Ishikawa (cell line): ENCODE results near the gene GPATCH4.

Experiments
- CEBPB ChIP-seq: IDR thresholded peaks from 2 replicates; pipeline ENCODE4 v1.6.1; 2012
- CREB1 ChIP-seq: IDR thresholded peaks from 2 replicates; pipeline ENCODE4 v1.6.1; 2012; ENCODE audit warnings: low read depth
- EGR1 ChIP-seq: IDR thresholded peaks from 2 replicates; pipeline ENCODE4 v1.6.1; 2012
- EP300 ChIP-seq: IDR thresholded peaks from 2 replicates; pipeline ENCODE4 v1.6.1; 2012; ENCODE audit warnings: borderline replicate concordance
- FOXM1 ChIP-seq: IDR thresholded peaks from 2 replicates; pipeline ENCODE4 v1.6.1; 2012; ENCODE audit warnings: low read depth, borderline replicate concordance
- MAX ChIP-seq: IDR thresholded peaks from 2 replicates; pipeline ENCODE4 v1.6.1; 2012
- NFIC ChIP-seq: IDR thresholded peaks from 2 replicates; pipeline ENCODE4 v1.6.1; 2012
- RAD21 ChIP-seq: IDR thresholded peaks from 2 replicates; pipeline ENCODE4 v1.6.1; 2012; ENCODE audit warnings: low read depth
- REST ChIP-seq: IDR thresholded peaks from 2 replicates; pipeline ENCODE4 v1.6.1; 2012; ENCODE audit warnings: low read depth, mild to moderate bottlenecking
- TAF1 ChIP-seq: IDR thresholded peaks from 2 replicates; pipeline ENCODE4 v1.6.1; 2012; ENCODE audit warnings: low read depth, mild to moderate bottlenecking
- TCF12 ChIP-seq: IDR thresholded peaks from 2 replicates; pipeline ENCODE4 v1.6.1; 2012; ENCODE audit warnings: low read depth
- TEAD4 ChIP-seq: IDR thresholded peaks from 2 replicates; pipeline ENCODE4 v1.6.1; 2012
- USF1 ChIP-seq: IDR thresholded peaks from 2 replicates; pipeline ENCODE4 v1.6.1; 2012
- YY1 ChIP-seq: IDR thresholded peaks from 2 replicates; pipeline ENCODE4 v1.6.1; 2012; ENCODE audit warnings: low read depth
- ZBTB7A ChIP-seq: IDR thresholded peaks from 2 replicates; pipeline ENCODE4 v1.6.1; 2012; ENCODE audit warnings: low read depth

The GPATCH4 gene

GRCh38 chr1:156623946-156624813 is 22.9 kb upstream of the GPATCH4 start:
- TF ChIP-seq EGR1 (no peak), MAX (0 out of 2 replicates have a peak, but pooled peaks have one; percentile 11)

- TF ChIP-seq TAF1 (no peak), TEAD4 (no peak), YY1 (no peak), USF1 (no peak), REST (no peak), EP300 (no peak), RAD21 (no peak), ZBTB7A (no peak), NFIC (no peak), MAX (no peak), EGR1 (no peak), FOXM1 (no peak), TCF12 (no peak), CREB1 (no peak), CEBPB (no peak)
Measured at GRCh38 chr1:156622581-156623297, 21.5 kb upstream of the GPATCH4 start.

GRCh38 chr1:156619582-156619955 is 18.3 kb upstream of the GPATCH4 start:
- no peak for TF ChIP-seq NFIC
- no peak for TF ChIP-seq FOXM1

- no peak for TF ChIP-seq YY1
- TF ChIP-seq REST, result no peak
- TF ChIP-seq NFIC, result no peak
- no peak for TF ChIP-seq TAF1
- no peak for TF ChIP-seq EGR1
- TF ChIP-seq TEAD4, result no peak
- TF ChIP-seq ZBTB7A, result no peak
- TF ChIP-seq CEBPB, result no peak
- TF ChIP-seq MAX, result no peak
- no peak for TF ChIP-seq EP300
- TF ChIP-seq FOXM1, result no peak
- TF ChIP-seq TCF12, result no peak
- no peak for TF ChIP-seq USF1
- no peak for TF ChIP-seq CREB1
- TF ChIP-seq RAD21, result no peak
Measured at GRCh38 chr1:156618853-156619581, 17.7 kb upstream of the GPATCH4 start, which contains the start of gene HAPLN2. Gene HAPLN2, plus strand, starts transcription at chr1:156619415. Its CDS starts 4,076 bp downstream, at chr1:156623491.

- TF ChIP-seq EGR1, result no peak
- TF ChIP-seq MAX, result no peak
- TF ChIP-seq NFIC, result peak; percentile 21; the same call in 1 of the 2 replicates
Measured at GRCh38 chr1:156616463-156616862, 15.2 kb upstream of the GPATCH4 start.
